Testis (tissue), 3 donors: ENCODE results near the gene VKORC1. TPM values are rescaled to one million over a fixed set of nuclear protein-coding genes. Genes with fewer than 3 reads are reported as not detected.

Source experiments
- DNase-seq: peaks from one replicate; pipeline ENCODE4 v3.0.0-alpha.2; 2019
- H3K27ac ChIP-seq, 2 donors: fragments of 200-600 bp; sonication (generic); one replicate each; pipeline ENCODE4 v1.5.1; 2019
- H3K27me3 ChIP-seq: fragments of 200-600 bp; sonication (generic); one replicate; pipeline ENCODE4 v1.5.1; 2019
- H3K36me3 ChIP-seq: fragments of 200-600 bp; sonication (generic); one replicate; pipeline ENCODE4 v1.5.1; 2017; ENCODE audit warnings: low read depth; ENCODE audit errors: missing control alignments
- H3K4me1 ChIP-seq: fragments of 200-600 bp; sonication (generic); one replicate; pipeline ENCODE4 v1.5.1; 2019
- H3K4me3 ChIP-seq, 2 donors: fragments of 200-600 bp; sonication (generic); one replicate each; pipeline ENCODE4 v1.5.1; 2017 to 2019
- H3K9me3 ChIP-seq: fragments of 200-600 bp; sonication (generic); one replicate; pipeline ENCODE4 v1.5.1; 2017
- POLR2A ChIP-seq: fragments of 450-650 bp; IDR thresholded peaks from one replicate; pipeline ENCODE4 v1.6.1; 2017; ENCODE audit warnings: antibody characterized with exemption, mild to moderate bottlenecking, moderate library complexity
- WGBS, 2 donors: methylation state at CpG; one replicate each; pipeline ENCODE4 v1.1.5; 2018; 5-methylcytosine and 5-hydroxymethylcytosine counted together
- intact Hi-C: fragments of 100-400 bp; cut with DNase I; formaldehyde crosslinking; loops from one replicate; pipeline ENCODE4 v1.15.1; 2023; ENCODE audit warnings: low total_unique reads
- polyA plus RNA-seq: library from polyadenylated mRNA; stranded (reverse); fragments of 350-450 nt; fragmentation: Illumina TruSeq; extraction: RNeasy Lipid Tissue Mini Kit (QIAGEN cat#74804); gene quantifications from one replicate; pipeline ENCODE4 v1.2.3, GENCODE V29; 2014; ENCODE audit warnings: low read depth, low replicate concordance; ENCODE audit not compliant: insufficient read depth
- total RNA-seq, 2 donors: library from RNA; depleted of rRNA; stranded (reverse); fragments of >200 nt; gene quantifications; one replicate each; pipeline ENCODE4 v1.2.3, GENCODE V29; 2016
- TF ChIP-seq, protein P1 (sequence below), 3 experiments: fragments of 450-650 bp in 2 of 3; fragments of 200-600 bp in 1 of 3; sonication (generic) in 1 of 3; IDR thresholded peaks; one replicate each; pipeline ENCODE4 v1.5.1; 2016 to 2019; ENCODE audit warnings: antibody characterized with exemption in 3 of 3, mild to moderate bottlenecking in 2 of 3, moderate library complexity in 1 of 3

The VKORC1 gene
- total and polyA plus RNA-seq, 3 donors from 2014 or later: 102 to 183 (median 102) TPM

DNA sequence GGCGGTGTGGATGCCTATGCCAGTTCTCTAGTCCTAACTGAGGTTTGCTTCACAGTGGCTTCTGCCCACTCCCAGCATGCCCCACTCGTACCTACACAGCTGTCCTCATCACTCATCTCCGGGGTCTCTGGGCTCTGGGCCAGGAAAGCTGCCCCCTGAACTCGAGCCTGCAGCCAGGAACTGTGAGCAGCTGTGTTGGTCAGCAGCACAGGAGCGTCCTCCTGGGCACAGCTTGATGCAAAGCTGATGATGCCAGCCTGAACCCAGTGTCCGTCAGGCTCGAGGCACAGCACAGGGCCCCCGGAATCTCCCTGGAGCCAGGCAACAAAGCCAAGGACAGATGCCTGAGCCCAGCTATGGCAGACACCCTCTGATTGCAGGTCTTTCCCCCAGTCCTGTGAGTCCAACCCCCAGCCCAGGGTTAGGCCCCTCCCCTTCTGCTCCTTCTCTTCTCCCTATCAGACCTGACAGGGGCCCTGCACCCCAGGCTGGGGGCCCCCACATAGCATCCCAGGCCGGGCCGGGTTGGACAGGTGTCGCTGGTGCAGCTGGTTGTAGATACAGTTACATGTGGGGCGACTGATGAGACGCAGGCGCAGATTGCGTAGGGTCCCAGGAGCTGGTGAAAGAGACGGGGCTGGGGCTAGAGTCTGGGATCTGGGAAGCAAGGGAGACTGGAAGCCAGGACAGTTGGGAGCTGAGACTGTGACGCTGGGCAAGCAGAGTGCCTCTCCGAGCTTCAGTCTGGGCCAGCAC lies 8.5 kb downstream of the VKORC1 start:
- Histone ChIP-seq H3K27ac (no peak overlapping the region), H3K36me3 (no peaks in the 10 kb centered on the region), H3K4me3 (no peak overlapping the region), H3K27me3 (no peaks in the 10 kb centered on the region), H3K4me1 (peaks cover 28% of the 10 kb centered on the region), H3K9me3 (no peaks in the 10 kb centered on the region)
- no peak for TF ChIP-seq POLR2A
- TF ChIP-seq, protein P1, sequence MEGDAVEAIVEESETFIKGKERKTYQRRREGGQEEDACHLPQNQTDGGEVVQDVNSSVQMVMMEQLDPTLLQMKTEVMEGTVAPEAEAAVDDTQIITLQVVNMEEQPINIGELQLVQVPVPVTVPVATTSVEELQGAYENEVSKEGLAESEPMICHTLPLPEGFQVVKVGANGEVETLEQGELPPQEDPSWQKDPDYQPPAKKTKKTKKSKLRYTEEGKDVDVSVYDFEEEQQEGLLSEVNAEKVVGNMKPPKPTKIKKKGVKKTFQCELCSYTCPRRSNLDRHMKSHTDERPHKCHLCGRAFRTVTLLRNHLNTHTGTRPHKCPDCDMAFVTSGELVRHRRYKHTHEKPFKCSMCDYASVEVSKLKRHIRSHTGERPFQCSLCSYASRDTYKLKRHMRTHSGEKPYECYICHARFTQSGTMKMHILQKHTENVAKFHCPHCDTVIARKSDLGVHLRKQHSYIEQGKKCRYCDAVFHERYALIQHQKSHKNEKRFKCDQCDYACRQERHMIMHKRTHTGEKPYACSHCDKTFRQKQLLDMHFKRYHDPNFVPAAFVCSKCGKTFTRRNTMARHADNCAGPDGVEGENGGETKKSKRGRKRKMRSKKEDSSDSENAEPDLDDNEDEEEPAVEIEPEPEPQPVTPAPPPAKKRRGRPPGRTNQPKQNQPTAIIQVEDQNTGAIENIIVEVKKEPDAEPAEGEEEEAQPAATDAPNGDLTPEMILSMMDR (IDR thresholded peaks at IDR 0.05): no peak
- 79 to 82% methylated on average over 14 to 18 of the region's 18 CpGs for WGBS, 2 donors
- no peak for DNase-seq
- intact Hi-C loops: loop anchor here (10.0 kb wide), 1 partner anchor 59 kb away; no protein-coding TSS in a partner anchor

DNA sequence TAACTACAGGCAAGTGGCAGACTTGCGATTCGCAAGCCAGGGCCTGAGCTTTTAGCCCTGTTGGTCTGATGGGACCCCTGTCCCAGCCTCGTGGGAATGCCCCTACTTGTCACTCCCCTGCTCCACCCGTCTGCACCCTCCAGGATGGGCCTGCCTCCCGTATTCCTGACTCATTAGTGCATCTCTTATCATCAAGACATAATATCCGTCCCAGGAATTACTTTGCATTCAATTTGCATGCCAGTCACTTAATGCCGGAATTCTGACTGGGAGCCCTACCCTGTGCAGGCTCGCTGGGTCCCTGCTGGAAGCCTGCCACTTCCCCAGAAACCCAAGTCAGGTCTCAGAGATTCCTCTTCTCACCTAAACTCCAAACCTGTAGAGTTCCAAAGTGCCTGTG lies 9.2 kb downstream of the VKORC1 start:
- H3K4me1 ChIP-seq: peaks cover 28% of the 10 kb centered on the region
- H3K36me3 ChIP-seq: no peaks in the 10 kb centered on the region
- intact Hi-C loops: loop anchor here (10.0 kb wide), 1 partner anchor 59 kb away; no protein-coding TSS in a partner anchor
- no peak overlapping the region for H3K27ac ChIP-seq
- no peaks in the 10 kb centered on the region for H3K9me3 ChIP-seq
- TF ChIP-seq, protein P1 (IDR thresholded peaks at IDR 0.05): no peak
- no peak for TF ChIP-seq POLR2A
- H3K27me3 ChIP-seq: no peaks in the 10 kb centered on the region
- no peak for DNase-seq
- WGBS, 2 donors: 71 to 75% methylated on average over 8 of the region's 8 CpGs
- no peak overlapping the region for H3K4me3 ChIP-seq

DNA sequence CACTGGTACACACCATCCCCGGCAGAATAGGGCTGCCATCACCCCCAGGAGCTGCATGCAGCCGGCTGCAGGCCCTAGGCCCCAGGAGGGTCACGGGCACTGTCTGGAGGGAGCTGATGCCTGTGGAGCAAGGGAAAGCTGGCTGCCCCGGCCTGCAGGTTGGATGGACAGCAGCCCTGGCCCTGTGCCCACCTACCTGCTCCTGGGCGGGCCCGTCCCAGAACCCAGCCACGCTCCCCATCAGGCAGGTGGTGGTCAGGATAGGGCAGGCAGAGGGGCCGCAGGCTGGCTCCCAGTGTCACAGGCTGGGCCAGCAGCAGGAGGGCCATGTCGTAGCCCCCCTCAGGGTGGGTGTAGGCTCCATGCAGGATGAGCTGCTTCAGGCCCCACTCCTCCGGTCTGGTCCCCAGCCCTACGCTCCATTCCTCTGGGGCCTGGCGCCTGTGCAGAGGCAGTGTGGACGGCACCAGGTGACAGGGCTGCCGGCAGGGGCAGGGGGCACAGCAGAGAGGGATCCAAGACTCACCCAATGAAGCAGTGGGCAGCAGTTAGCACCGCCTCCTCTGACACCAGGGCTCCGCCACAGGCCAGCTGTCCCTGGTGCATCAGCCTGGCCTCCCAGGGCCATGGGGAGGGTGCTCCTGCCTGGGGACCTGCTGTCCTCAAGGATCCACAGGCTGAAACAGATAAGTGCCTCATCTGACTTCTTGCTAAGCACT lies 9.9 kb downstream of the VKORC1 start:
- H3K4me3 ChIP-seq: no peak overlapping the region
- WGBS, 2 donors: 92% methylated on average over 14 of the region's 16 CpGs; no CpG with 5 or more reads in 1 of the 2 donors
- H3K36me3 ChIP-seq: no peaks in the 10 kb centered on the region
- intact Hi-C loops: loop anchor here (10.0 kb wide), 1 partner anchor 60 kb away; no protein-coding TSS in a partner anchor
- peak; percentile 29 for DNase-seq
- H3K27ac ChIP-seq: no peak overlapping the region
- H3K27me3 ChIP-seq: no peaks in the 10 kb centered on the region
- TF ChIP-seq POLR2A: no peak
- TF ChIP-seq, protein P1 (IDR thresholded peaks at IDR 0.05): no peak
- peaks cover 28% of the 10 kb centered on the region for H3K4me1 ChIP-seq
- H3K9me3 ChIP-seq: no peaks in the 10 kb centered on the region

DNA sequence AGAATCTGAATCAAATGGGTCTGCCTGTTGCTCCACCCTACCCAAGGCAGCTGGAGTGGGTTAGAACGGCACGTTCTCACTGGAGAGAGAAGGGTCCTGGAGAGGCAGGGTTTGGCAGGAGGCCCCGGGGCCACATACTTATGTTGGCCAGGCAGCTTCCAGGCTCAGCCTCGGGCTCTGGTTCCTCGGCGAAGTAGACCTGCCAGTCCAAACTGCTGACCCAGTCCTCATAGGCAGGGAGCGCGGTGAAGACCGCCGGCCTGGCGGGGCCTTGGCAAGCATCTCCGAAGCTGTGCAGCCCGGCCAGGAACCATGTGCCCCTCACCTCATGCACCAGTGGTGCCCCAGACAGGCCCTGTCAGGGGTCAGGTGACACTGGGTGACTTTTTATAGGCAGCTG lies 10.6 kb downstream of the VKORC1 start:
- Histone ChIP-seq H3K9me3 (no peaks in the 10 kb centered on the region), H3K27me3 (no peaks in the 10 kb centered on the region), H3K4me3 (no peak overlapping the region), H3K27ac (peak overlapping the region in 1 of 2 donors; percentile 26), H3K36me3 (no peaks in the 10 kb centered on the region), H3K4me1 (peaks cover 28% of the 10 kb centered on the region)
- DNase-seq: no peak
- no peak for TF ChIP-seq POLR2A
- TF ChIP-seq, protein P1 (IDR thresholded peaks at IDR 0.05): no peak
- intact Hi-C loops: loop anchor here (10.0 kb wide), 1 partner anchor 61 kb away; no protein-coding TSS in a partner anchor
- 80 to 82% methylated on average over 2 to 13 of the region's 13 CpGs for WGBS, 2 donors
